ENCODE results near the gene CAMK1G. TPM values are rescaled to one million over a fixed set of nuclear protein-coding genes. Genes with fewer than 3 reads are reported as not detected.

Gene CAMK1G
- total and polyA plus RNA-seq, 9 of the 15 experiments (the other 6 are each of a cell fraction or from before 2014, with no cell fraction given), result not detected

DNA sequence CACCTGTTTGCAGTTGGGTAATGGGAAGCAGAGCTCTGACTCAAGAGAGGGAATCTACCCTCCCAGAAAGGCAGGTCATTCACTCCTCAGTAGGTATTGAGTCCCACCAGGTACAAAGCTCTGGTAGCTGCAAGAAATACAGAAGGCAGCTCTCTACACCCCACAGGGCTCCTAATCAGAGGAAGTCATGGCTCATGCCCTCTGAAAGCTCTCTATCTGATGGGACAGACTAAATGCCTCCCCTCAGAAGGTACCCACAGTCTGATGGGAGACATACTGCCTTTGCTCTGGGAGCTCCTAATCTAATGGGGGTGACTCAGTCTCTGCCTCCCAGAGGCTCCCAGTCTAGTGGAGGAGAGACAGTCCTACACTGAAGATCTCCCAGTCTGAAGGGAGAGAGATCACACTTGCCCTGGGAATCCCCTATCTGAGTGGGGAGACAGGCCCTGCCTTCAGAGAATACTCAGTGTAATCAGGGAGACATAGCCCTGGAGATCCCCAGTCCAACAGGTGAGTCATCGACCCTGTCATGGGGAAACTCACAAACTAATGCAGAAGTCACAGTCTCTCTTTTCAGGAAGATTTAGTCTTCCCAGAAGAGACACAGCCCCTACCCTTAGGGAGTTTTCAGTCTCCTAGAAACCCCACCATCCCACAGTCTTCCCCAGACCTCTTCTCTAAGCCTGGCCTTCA is 23.7 kb downstream of the CAMK1G start:
- H3K4me2 ChIP-seq (ENCODE audit: insufficient read depth, low read length), result no peak overlapping the region
- no peaks in the 10 kb centered on the region for H3K9me1 ChIP-seq (ENCODE audit: control insufficient read depth, insufficient read depth, low read length)
- no peak for ATAC-seq
- H3K9ac ChIP-seq (ENCODE audit: insufficient read depth in 1 of 2, low read depth in 2 of 2, low read length in 2 of 2), result no peak overlapping the region
- no peak overlapping the region for H3K4me3 ChIP-seq
- intact Hi-C loops (cut with micrococcal nuclease) (loop anchor here (10.0 kb wide), 1 partner anchor 138 kb away; no protein-coding TSS in a partner anchor), in situ Hi-C loops (cut with MboI) (no loop called here)
- H3K4me1 ChIP-seq (replicated peaks in 1 of 2; ENCODE audit: control insufficient read depth in 2 of 2, insufficient read depth in 2 of 2, low read length in 2 of 2), result no peaks in the 10 kb centered on the region
- TF ChIP-seq FOSL1 (tag; conservative IDR thresholded peaks at IDR 0.05), result peak; percentile 79
- peak; percentile 56; the same call in 1 of the 2 replicates for TF ChIP-seq JUNB (CRISPR knock-in tag; conservative IDR thresholded peaks at IDR 0.05)
- no peak for TF ChIP-seq NCOA6 (IDR thresholded peaks at IDR 0.05)
- TF ChIP-seq JUND (IDR thresholded peaks at IDR 0.05; ENCODE audit: borderline replicate concordance, low read depth, low read length), result peak; percentile 28; the same call in 1 of the 2 replicates
- 0 out of 3 replicates have a peak, but pooled peaks have one; percentile 21 for TF ChIP-seq JUND (tag; IDR thresholded peaks at IDR 0.05; ENCODE audit: borderline replicate concordance, low read depth, low read length)
- TF ChIP-seq, protein P1, sequence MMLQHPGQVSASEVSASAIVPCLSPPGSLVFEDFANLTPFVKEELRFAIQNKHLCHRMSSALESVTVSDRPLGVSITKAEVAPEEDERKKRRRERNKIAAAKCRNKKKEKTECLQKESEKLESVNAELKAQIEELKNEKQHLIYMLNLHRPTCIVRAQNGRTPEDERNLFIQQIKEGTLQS (IDR thresholded peaks at IDR 0.05), result peak; percentile 69
- TF ChIP-seq, protein P1 (CRISPR knock-in tag; conservative IDR thresholded peaks at IDR 0.05), result no peak
- no peak for TF ChIP-seq EGR1 (conservative IDR thresholded peaks at IDR 0.05)
- no peak for TF ChIP-seq MCM7 (IDR thresholded peaks at IDR 0.05)
- TF ChIP-seq FOXA3 (CRISPR knock-in tag; conservative IDR thresholded peaks at IDR 0.05 in 1 of 2, IDR thresholded peaks at IDR 0.05 in 1 of 2), result no peak
- H3K36me3 ChIP-seq (ENCODE audit: control insufficient read depth, insufficient read depth, low read length), result no peaks in the 10 kb centered on the region
- peaks cover 15 to 54% of the 10 kb centered on the region in 2 experiments; a peak in 4 of 5 replicates for H3K27me3 ChIP-seq (ENCODE audit: control insufficient read depth in 2 of 2, insufficient read depth in 2 of 2, low read length in 2 of 2)
- POLR2A ChIA-PET, result interaction anchor here (0.6 to 1.1 kb wide), 4 partner anchors 11 to 1708 kb away, joined by 3 to 4 read pairs (median 4); no protein-coding TSS in a partner anchor
- CTCF ChIA-PET (ENCODE audit: low intra/inter-chr PET ratio), result no interaction called here
- no peak for DNase-seq (ENCODE audit: extremely low read depth in 1 of 4, low spot score in 3 of 4)
- WGBS (ENCODE audit: insufficient coverage, low coverage, missing lambda C conversion rate), result 0% methylated on average over 1 of the region's 1 CpG
- BruUV-seq (replicated peaks), result no TSS peak
- H3K79me2 ChIP-seq (ENCODE audit: control insufficient read depth, insufficient read depth, low read length), result no peaks in the 10 kb centered on the region
- H3K27ac ChIP-seq (ENCODE audit: extremely low read depth, low read depth, low read length), result no peak overlapping the region
- H4K20me1 ChIP-seq (replicated peaks; ENCODE audit: control insufficient read depth, insufficient read depth, low read length), result no peaks in the 10 kb centered on the region; the same call in 1 of the 2 replicates
- H2AFZ ChIP-seq (ENCODE audit: low read depth, low read length), result no peak overlapping the region
- no peaks in the 10 kb centered on the region for H3K9me3 ChIP-seq (replicated peaks; ENCODE audit: control insufficient read depth, insufficient read depth, low read depth, low read length)
- no peak for FAIRE-seq
